Measurements from ENCODE around the gene EFCAB12. TPM values are rescaled to one million over a fixed set of nuclear protein-coding genes. Genes with fewer than 3 reads are reported as not detected.
"Not testable (repeated sequence)": the region's sequence is repeated elsewhere in the genome, so short reads cannot be mapped to it uniquely, and the experiment has no call there.

EFCAB12 gene
- total RNA-seq, 2 donors from 2014 or later: under 0.01 to 1.3 TPM

DNA sequence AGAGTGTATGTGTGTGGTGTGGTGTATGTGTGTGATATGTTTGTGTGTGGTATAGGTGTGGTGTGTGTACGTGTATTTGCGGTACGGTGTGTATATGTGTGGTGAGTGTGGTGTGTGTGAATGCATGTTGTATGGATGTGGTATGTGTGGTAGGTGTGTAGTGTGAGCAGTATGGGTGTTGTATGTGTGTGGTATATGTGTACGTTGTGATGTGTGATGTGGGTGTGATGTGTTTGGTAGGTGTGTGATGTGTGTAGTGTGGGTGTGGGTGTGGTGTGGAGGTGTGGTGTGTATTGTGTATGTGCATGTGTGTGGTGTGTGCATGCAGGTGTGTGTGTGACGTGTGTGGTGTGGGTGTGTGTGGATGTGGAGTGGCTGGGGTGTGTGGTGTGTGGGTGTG lies 58.7 kb downstream of the EFCAB12 start:
- DNase-seq (no peak), ATAC-seq (no peak)
- TF ChIP-seq, protein P1, sequence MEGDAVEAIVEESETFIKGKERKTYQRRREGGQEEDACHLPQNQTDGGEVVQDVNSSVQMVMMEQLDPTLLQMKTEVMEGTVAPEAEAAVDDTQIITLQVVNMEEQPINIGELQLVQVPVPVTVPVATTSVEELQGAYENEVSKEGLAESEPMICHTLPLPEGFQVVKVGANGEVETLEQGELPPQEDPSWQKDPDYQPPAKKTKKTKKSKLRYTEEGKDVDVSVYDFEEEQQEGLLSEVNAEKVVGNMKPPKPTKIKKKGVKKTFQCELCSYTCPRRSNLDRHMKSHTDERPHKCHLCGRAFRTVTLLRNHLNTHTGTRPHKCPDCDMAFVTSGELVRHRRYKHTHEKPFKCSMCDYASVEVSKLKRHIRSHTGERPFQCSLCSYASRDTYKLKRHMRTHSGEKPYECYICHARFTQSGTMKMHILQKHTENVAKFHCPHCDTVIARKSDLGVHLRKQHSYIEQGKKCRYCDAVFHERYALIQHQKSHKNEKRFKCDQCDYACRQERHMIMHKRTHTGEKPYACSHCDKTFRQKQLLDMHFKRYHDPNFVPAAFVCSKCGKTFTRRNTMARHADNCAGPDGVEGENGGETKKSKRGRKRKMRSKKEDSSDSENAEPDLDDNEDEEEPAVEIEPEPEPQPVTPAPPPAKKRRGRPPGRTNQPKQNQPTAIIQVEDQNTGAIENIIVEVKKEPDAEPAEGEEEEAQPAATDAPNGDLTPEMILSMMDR (IDR thresholded peaks at IDR 0.05): no peak
- no peaks in the 10 kb centered on the region for H3K4me1 ChIP-seq
- 78 to 79% methylated on average over 5 of the region's 5 CpGs for WGBS, 2 donors
- no peaks in the 10 kb centered on the region for H3K9me3 ChIP-seq
- H3K27ac ChIP-seq: no peak overlapping the region
- H3K27me3 ChIP-seq: no peaks in the 10 kb centered on the region
- intact Hi-C loops (cut with DNase I): no loop called here
- H3K4me3 ChIP-seq: no peak overlapping the region
- H3K36me3 ChIP-seq (replicated peaks in 1 of 2; ENCODE audit: insufficient read depth in 1 of 2, low read depth in 2 of 2): no peaks in the 10 kb centered on the region

DNA sequence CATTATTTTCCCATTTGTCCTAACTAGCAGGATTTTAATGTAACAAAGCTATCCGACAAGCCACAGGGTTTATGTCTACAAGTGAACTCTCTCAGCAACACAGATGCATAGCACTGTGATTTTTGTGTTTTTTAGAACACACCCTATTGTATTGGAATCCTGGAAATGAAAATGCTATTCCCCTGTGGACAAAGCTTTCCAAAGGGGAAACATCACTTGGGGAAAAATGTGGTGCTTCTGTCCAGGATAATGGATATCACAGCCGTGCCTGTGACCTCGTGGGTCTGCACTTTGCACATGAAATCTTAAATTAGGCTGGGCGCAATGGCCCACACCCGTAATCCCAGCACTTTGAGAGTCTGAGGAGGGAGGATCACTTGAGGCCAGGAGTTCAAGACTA lies 60.6 kb downstream of the EFCAB12 start:
- Histone ChIP-seq H3K36me3 (replicated peaks in 1 of 2; ENCODE audit: insufficient read depth in 1 of 2, low read depth in 2 of 2) (no peaks in the 10 kb centered on the region), H3K27me3 (no peaks in the 10 kb centered on the region), H3K4me1 (no peaks in the 10 kb centered on the region), H3K4me3 (no peak overlapping the region), H3K27ac (no peak overlapping the region), H3K9me3 (no peaks in the 10 kb centered on the region)
- intact Hi-C loops (cut with DNase I): no loop called here
- TF ChIP-seq POLR2A (IDR thresholded peaks at IDR 0.05): no peak
- ATAC-seq (no peak), DNase-seq (no peak)
- WGBS, 2 donors: 65 to 71% methylated on average over 2 to 5 of the region's 5 CpGs

DNA sequence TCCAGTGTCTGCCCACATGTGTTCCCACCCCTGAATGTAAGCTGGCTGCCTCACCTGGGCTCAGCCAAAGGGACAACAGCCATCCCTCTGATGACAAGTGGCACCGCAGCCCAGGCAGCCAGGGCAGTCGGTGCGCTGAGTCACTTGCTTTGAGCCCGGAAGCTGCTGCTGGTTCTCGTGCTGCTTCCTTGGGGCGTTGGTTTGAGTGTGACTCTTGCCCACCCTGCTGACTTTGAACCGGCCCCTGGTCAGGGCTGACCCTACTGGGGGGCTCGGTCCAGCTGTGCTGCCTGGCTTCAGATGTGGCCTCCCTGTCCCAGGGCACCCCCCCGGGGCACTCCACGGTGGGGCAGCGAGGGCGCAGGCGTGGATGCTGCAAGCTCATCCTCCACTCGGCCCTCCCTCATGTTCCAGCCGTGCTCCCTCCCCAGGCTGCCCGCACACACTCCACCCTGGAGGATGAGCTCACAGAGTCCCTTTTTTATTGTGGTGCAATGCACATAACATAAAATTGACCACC lies 62.1 kb downstream of the EFCAB12 start:
- intact Hi-C loops (cut with DNase I): no loop called here
- TF ChIP-seq, protein P1 (IDR thresholded peaks at IDR 0.05): no peak
- no peak for TF ChIP-seq POLR2A (IDR thresholded peaks at IDR 0.05)
- H3K4me1 ChIP-seq: no peaks in the 10 kb centered on the region
- 78 to 81% methylated on average over 7 to 16 of the region's 16 CpGs for WGBS, 2 donors
- DNase-seq (no peak), ATAC-seq (no peak)
- no peak overlapping the region for H3K4me3 ChIP-seq
- H3K36me3 ChIP-seq (replicated peaks in 1 of 2; ENCODE audit: insufficient read depth in 1 of 2, low read depth in 2 of 2): no peaks in the 10 kb centered on the region
- no peaks in the 10 kb centered on the region for H3K27me3 ChIP-seq
- H3K27ac ChIP-seq: no peak overlapping the region
- no peaks in the 10 kb centered on the region for H3K9me3 ChIP-seq

DNA sequence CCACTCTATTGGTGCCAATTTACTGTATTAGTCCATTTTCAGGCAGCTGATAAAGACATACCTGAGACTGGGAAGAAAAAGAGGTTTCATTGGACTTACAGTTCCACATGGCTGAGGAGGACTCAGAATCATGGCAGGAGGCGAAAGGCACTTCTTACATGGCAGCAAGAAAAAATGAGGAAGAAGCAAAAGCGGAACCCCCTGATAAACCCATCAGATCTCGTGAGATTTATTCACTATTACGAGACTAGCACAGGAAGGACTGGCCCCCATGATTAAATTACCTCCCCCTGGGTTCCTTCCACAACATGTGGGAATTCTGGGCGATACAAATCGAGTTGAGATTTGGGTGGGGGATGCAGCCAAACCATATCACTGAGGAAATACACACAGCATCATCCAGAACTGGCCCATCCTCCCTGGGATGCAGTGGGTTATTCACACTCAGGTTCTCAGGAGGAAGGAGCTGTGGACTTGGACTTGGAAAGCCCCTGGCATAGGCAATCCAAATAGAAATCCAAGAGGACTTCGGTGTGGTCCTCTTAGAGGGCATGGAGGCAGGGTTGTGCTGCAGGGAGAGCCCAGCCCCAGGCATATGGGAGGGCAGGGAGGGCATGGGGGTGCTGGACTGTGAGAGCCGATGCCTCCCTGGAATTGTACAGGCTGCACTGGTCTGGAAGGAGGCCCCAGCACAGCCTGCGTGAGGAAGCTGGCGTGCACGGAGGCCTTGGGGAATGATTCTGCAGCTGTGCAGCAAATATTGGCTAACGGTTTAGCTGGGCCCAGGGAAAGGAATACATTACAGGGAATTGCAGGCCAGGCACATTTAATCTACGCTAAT lies 62.9 kb downstream of the EFCAB12 start:
- ATAC-seq (no peak), DNase-seq (no peak)
- H3K4me1 ChIP-seq: no peaks in the 10 kb centered on the region
- WGBS, 2 donors: 75 to 76% methylated on average over 13 of the region's 13 CpGs
- no peak for TF ChIP-seq POLR2A (IDR thresholded peaks at IDR 0.05)
- TF ChIP-seq, protein P1 (IDR thresholded peaks at IDR 0.05): no peak
- intact Hi-C loops (cut with DNase I): no loop called here
- no peaks in the 10 kb centered on the region for H3K36me3 ChIP-seq (replicated peaks in 1 of 2; ENCODE audit: insufficient read depth in 1 of 2, low read depth in 2 of 2)
- no peak overlapping the region for H3K27ac ChIP-seq
- H3K27me3 ChIP-seq: no peaks in the 10 kb centered on the region
- H3K9me3 ChIP-seq: no peaks in the 10 kb centered on the region
- H3K4me3 ChIP-seq: no peak overlapping the region

DNA sequence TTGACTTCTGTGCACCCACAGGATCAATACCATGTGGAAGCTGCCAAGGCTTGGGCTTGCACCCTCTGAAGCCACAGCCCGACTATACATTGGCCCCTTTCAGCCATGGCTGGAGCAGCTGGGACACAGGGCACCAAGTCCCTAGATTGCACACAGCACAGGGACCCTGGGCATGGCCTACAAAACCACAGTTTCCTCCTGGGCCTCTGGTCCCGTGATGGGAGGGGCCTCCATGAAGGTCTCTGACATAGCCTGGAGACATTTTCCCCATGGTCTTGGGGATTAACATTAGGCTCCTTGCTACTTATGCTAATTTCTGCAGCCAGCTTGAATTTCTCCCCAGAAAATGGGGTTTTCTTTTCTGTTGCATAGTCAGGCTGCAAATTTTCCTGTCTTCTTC lies 63.6 kb downstream of the EFCAB12 start:
- H3K4me1 ChIP-seq; DNase-seq; H3K36me3 ChIP-seq (replicated peaks in 1 of 2; ENCODE audit: insufficient read depth in 1 of 2, low read depth in 2 of 2); ATAC-seq; H3K4me3 ChIP-seq; intact Hi-C loops (cut with DNase I); H3K27me3 ChIP-seq; H3K9me3 ChIP-seq; H3K27ac ChIP-seq: not testable (repeated sequence)
- WGBS, 2 donors: 69 to 73% methylated on average over 2 of the region's 2 CpGs

DNA sequence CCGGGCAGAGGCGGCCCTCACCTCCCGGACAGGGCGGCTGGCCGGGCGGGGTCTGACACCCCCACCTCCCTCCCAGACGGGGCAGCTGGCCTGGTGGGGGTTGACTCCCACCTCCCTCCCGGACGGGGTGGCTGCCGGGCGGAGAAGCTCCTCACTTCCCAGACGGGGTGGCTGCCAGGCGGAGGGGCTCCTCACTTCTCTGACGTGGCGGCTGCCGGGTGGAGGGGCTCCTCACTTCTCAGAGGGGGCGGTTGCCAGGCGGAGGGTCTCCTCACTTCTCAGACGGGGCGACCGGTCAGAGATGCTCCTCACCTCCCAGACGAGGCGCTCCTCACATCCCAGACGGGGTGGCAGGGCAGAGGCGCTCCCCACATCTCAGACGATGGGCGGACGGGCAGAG lies 65.1 kb downstream of the EFCAB12 start:
- intact Hi-C loops (cut with DNase I); H3K36me3 ChIP-seq (replicated peaks in 1 of 2; ENCODE audit: insufficient read depth in 1 of 2, low read depth in 2 of 2); H3K9me3 ChIP-seq; DNase-seq; H3K4me1 ChIP-seq; H3K27ac ChIP-seq; H3K4me3 ChIP-seq; H3K27me3 ChIP-seq; ATAC-seq: not testable (repeated sequence)
- WGBS, 2 donors: 91 to 96% methylated on average over 9 to 21 of the region's 28 CpGs

All from body of pancreas (tissue), 4 donors.